Adrenal gland (tissue), 5 donors: ENCODE measurements around the gene CMTM3.

Experiments
- CTCF ChIP-seq, 6 experiments: fragments of 450-650 bp in 4 of 6; fragments of 200-600 bp in 2 of 6; sonication (generic) in 1 of 6; IDR thresholded peaks; 1 replicate in 5 of 6; 2 replicates in 1 of 6; pipeline versions ENCODE4 v1.5.1 to v1.8.0; 2016 to 2021; ENCODE audit warnings: antibody characterized with exemption in 6 of 6, mild to moderate bottlenecking in 2 of 6, moderate library complexity in 1 of 6
- POLR2A ChIP-seq, 2 donors: fragments of 450-650 bp; IDR thresholded peaks; one replicate each; pipeline ENCODE4 v1.6.1; 2017; ENCODE audit warnings: antibody characterized with exemption in 2 of 2, mild to moderate bottlenecking in 2 of 2, moderate library complexity in 1 of 2
- donor health status: DM: no; HTN: no; CAD: no.

- no peak for TF ChIP-seq CTCF (IDR thresholded peaks at IDR 0.05)
- TF ChIP-seq POLR2A (IDR thresholded peaks at IDR 0.05): no peak
Measured at GRCh38 chr16:66622863-66623262, 18.4 kb downstream of the CMTM3 start.
